ENCODE results near the gene ZNF24. TPM values are rescaled to one million over a fixed set of nuclear protein-coding genes. Genes with fewer than 3 reads are reported as not detected.

Gene ZNF24
- total and polyA plus RNA-seq, 4 donors, result 14.3 to 67.9 (median 31.7) TPM

DNA sequence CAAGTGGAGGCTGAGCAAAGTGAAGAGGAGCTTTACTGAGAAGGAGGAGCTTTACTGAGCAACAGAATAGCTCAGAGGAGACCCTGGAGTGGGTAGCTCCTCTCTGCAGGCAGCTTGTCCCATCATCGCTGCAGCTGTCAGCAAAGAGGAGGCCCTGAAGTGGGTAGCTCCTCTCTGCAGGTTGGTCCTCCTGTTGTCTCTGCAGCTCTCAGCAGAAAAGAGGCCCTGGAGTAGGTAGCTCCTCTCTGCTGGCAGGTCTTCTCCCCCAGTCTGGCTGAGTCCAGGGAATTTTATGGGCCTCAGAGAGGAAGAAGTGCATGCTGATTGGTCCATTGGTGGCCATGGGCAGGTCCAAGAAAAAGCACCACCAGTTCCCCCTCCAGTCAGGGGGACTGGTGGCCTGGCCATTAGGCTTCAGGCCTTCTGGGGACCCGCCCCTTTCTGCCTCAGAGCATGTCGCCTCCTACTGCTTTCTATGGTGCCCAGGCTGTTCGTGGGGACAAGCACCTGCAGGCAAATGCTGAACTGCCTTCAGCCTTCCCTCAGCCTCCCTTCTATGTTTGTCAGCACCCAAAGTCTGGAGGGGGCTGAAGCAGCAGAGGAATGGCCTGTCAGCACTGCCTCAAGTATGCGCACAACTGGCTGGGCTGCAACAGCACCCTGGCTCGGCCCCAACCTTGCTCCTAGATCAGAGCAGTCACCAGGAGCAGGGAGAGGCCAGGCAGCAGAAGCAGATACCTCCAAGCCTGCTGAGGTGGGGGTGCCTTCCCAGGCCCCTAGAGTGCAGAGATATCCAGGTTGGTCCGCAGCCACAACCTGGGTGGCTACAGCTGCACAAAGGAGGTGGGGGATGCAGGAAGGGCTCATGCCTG lies 60.1 kb downstream of the ZNF24 start:
- DNase-seq (no peak), ATAC-seq (ENCODE audit: insufficient read depth, low FRiP score) (no peak)
- Histone ChIP-seq H3K9ac (ENCODE audit: insufficient read depth in 1 of 2, low read length in 2 of 2) (no peak overlapping the region), H3K4me1 (ENCODE audit: control insufficient read depth in 5 of 5, insufficient read depth in 5 of 5, low read length in 5 of 5) (peaks cover 0 to 6% (median 0%) of the 10 kb centered on the region in 5 donors), H3K27ac (ENCODE audit: low read depth in 1 of 2, low read length in 1 of 2) (no peak overlapping the region), H3K27me3 (ENCODE audit: control insufficient read depth in 3 of 3, insufficient read depth in 3 of 3, low read length in 2 of 3) (no peaks in the 10 kb centered on the region), H3K4me3 (no peak overlapping the region), H3K36me3 (ENCODE audit: control insufficient read depth in 4 of 4, insufficient read depth in 4 of 4, low read length in 4 of 4) (peaks cover 0 to 23% (median 5%) of the 10 kb centered on the region in 4 donors), H3K9me3 (ENCODE audit: control insufficient read depth in 4 of 4, insufficient read depth in 3 of 4, low read length in 3 of 4) (peaks cover 0 to 7% (median 2%) of the 10 kb centered on the region in 4 donors)
- WGBS, 2 donors, result 96 to 97% methylated on average over 7 of the region's 7 CpGs
- TF ChIP-seq, protein P1, sequence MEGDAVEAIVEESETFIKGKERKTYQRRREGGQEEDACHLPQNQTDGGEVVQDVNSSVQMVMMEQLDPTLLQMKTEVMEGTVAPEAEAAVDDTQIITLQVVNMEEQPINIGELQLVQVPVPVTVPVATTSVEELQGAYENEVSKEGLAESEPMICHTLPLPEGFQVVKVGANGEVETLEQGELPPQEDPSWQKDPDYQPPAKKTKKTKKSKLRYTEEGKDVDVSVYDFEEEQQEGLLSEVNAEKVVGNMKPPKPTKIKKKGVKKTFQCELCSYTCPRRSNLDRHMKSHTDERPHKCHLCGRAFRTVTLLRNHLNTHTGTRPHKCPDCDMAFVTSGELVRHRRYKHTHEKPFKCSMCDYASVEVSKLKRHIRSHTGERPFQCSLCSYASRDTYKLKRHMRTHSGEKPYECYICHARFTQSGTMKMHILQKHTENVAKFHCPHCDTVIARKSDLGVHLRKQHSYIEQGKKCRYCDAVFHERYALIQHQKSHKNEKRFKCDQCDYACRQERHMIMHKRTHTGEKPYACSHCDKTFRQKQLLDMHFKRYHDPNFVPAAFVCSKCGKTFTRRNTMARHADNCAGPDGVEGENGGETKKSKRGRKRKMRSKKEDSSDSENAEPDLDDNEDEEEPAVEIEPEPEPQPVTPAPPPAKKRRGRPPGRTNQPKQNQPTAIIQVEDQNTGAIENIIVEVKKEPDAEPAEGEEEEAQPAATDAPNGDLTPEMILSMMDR (IDR thresholded peaks at IDR 0.05; ENCODE audit: control extremely low read depth, extremely low read depth), result no peak

DNA sequence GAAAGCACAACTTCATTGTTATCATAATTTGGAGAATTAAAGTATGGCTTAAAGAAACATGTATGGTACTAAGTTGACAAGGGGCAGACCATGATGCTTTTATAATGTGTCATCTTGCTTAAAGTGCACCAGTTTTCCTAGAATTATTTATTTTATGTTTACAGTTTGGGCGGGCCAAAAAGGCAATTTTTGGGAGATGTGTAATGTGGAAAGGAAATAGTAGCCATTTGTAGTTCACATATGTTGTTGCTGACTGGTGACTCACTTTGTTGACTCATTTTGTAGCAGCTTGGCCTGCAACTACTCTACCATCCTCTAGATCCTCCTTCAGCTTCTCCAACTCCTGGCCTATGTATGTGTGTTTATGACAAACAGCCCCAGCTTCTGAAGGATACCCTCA lies 61.9 kb downstream of the ZNF24 start:
- WGBS, 2 donors, result 82 to 97% methylated on average over 1 of the region's 1 CpG
- no peak for ATAC-seq (ENCODE audit: insufficient read depth, low FRiP score)

More for the DNA sequence above, 61.9 kb downstream of the ZNF24 start:
- TF ChIP-seq, protein P1 (IDR thresholded peaks at IDR 0.05; ENCODE audit: control extremely low read depth, extremely low read depth), result no peak
- Histone ChIP-seq H3K9me3 (ENCODE audit: control insufficient read depth in 4 of 4, insufficient read depth in 3 of 4, low read length in 3 of 4) (peaks cover 0 to 7% (median 2%) of the 10 kb centered on the region in 4 donors), H3K27ac (ENCODE audit: low read depth in 1 of 2, low read length in 1 of 2) (no peak overlapping the region), H3K4me3 (no peak overlapping the region), H3K27me3 (ENCODE audit: control insufficient read depth in 3 of 3, insufficient read depth in 3 of 3, low read length in 2 of 3) (no peaks in the 10 kb centered on the region), H3K9ac (ENCODE audit: insufficient read depth in 1 of 2, low read length in 2 of 2) (no peak overlapping the region), H3K4me1 (ENCODE audit: control insufficient read depth in 5 of 5, insufficient read depth in 5 of 5, low read length in 5 of 5) (peaks cover 0 to 2% (median 0%) of the 10 kb centered on the region in 5 donors), H3K36me3 (ENCODE audit: control insufficient read depth in 4 of 4, insufficient read depth in 4 of 4, low read length in 4 of 4) (peaks cover 0 to 23% (median 6%) of the 10 kb centered on the region in 4 donors)
- no peak for DNase-seq

Other genes starting within 250 kb of the ZNF24 start
- 10 to 100 TPM; 21.1 to 53.8 TPM for gene ZNF397, start 103.4 kb downstream of the ZNF24 start, total RNA-seq
- 10 to 100 TPM; 12.2 to 13.2 TPM for gene ZNF397, start 103.4 kb downstream of the ZNF24 start, polyA plus RNA-seq
- gene ZSCAN30, start 54.2 kb downstream of the ZNF24 start, total RNA-seq, result 10 to 100 TPM; 14.6 to 42.6 TPM
- 1 to 10 TPM; 5.7 to 9.7 TPM for gene ZSCAN30, start 54.2 kb downstream of the ZNF24 start, polyA plus RNA-seq
- 1 to 10 TPM; 6.3 to 6.7 TPM for gene ZNF396, start 32.9 kb upstream of the ZNF24 start, total RNA-seq
- 1 to 10 TPM; 2.4 to 2.7 TPM for gene ZNF396, start 32.9 kb upstream of the ZNF24 start, polyA plus RNA-seq
- 10 to 100 TPM; 26.7 to 31.5 TPM for gene INO80C, start 153.5 kb upstream of the ZNF24 start, total RNA-seq
- 10 to 100 TPM; 31.5 to 35.6 TPM for gene INO80C, start 153.5 kb upstream of the ZNF24 start, polyA plus RNA-seq
- gene GALNT1, start 237.3 kb upstream of the ZNF24 start, total RNA-seq, result 10 to 100 TPM; 61.4 to 73.4 TPM
- 10 to 100 TPM; 16.9 to 32.1 TPM for gene GALNT1, start 237.3 kb upstream of the ZNF24 start, polyA plus RNA-seq

Data from lung (tissue), 12 donors.